ENCODE data around the gene AKR1B1. TPM values are rescaled to one million over a fixed set of nuclear protein-coding genes. Genes with fewer than 3 reads are reported as not detected.

Gene AKR1B1
- total RNA-seq, 4 donors from 2014 or later, result 10.8 to 69.3 (median 40.8) TPM

DNA sequence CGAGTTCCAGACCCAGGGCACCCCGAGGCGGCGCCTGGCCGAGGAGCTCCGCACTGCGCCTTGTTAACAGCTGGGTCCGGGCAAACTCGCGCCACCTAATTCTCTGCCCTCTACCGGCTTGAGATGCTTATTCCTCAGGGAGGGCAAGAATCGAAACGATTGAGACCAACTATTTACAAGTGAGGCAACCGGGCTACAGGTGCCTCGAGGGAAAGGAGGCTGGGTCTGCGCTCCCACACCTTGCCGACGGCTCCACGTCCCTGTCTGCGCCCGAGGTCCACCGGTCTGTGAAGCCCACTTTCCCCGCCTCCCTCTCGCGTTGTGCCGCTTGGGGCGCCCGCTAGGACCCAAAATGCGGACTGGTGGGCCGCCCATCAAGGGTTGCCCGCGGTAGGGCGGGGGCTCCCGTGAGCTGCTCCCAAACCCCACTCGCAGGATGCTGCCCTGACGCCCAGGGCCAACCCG lies 527 bp downstream of the AKR1B1 start:
- TF ChIP-seq CTCF (IDR thresholded peaks at IDR 0.05) (peak in 2 of 4 experiments; percentile 9 to 31), POLR2A (IDR thresholded peaks at IDR 0.05) (no peak)
- no peaks in the 10 kb centered on the region for H3K27me3 ChIP-seq
- peak overlapping the region; percentile 84 to 91 for H3K27ac ChIP-seq
- no peaks in the 10 kb centered on the region for H3K9me3 ChIP-seq
- intact Hi-C loops (cut with DNase I; ENCODE audit: low total_unique reads), result no loop called here
- peaks cover 0 to 3% of the 10 kb centered on the region in 2 donors for H3K4me1 ChIP-seq
- no peaks in the 10 kb centered on the region for H3K36me3 ChIP-seq
- DNase-seq, result peak; percentile 40 to 53
- peak overlapping the region; percentile 69 to 77 for H3K4me3 ChIP-seq

GRCh38 chr7:134457210-134457609 lies 1.7 kb downstream of the AKR1B1 start:
- TF ChIP-seq POLR2A (IDR thresholded peaks at IDR 0.05), result no peak
- no peak for TF ChIP-seq CTCF (IDR thresholded peaks at IDR 0.05)
- Histone ChIP-seq H3K27ac (no peak overlapping the region), H3K4me3 (no peak overlapping the region), H3K9me3 (no peaks in the 10 kb centered on the region), H3K27me3 (no peaks in the 10 kb centered on the region), H3K4me1 (peaks cover 0 to 3% of the 10 kb centered on the region in 2 donors), H3K36me3 (no peaks in the 10 kb centered on the region)
- DNase-seq, result no peak
- intact Hi-C loops (cut with DNase I; ENCODE audit: low total_unique reads), result no loop called here

- intact Hi-C loops (cut with DNase I; ENCODE audit: low total_unique reads), result no loop called here
- no peak for TF ChIP-seq CTCF (IDR thresholded peaks at IDR 0.05)
- TF ChIP-seq POLR2A (IDR thresholded peaks at IDR 0.05), result no peak
- H3K27ac ChIP-seq, result no peak overlapping the region
- no peaks in the 10 kb centered on the region for H3K4me1 ChIP-seq
- no peak for DNase-seq
- no peaks in the 10 kb centered on the region for H3K27me3 ChIP-seq
- no peak overlapping the region for H3K4me3 ChIP-seq
- no peaks in the 10 kb centered on the region for H3K9me3 ChIP-seq
- no peaks in the 10 kb centered on the region for H3K36me3 ChIP-seq
Measured at GRCh38 chr7:134454277-134454676, 4.6 kb downstream of the AKR1B1 start.

- TF ChIP-seq CTCF (IDR thresholded peaks at IDR 0.05), result no peak
- no peak for TF ChIP-seq POLR2A (IDR thresholded peaks at IDR 0.05)
- intact Hi-C loops (cut with DNase I; ENCODE audit: low total_unique reads), result no loop called here
- H3K9me3 ChIP-seq, result no peaks in the 10 kb centered on the region
- DNase-seq, result no peak
- no peak overlapping the region for H3K4me3 ChIP-seq
- H3K27ac ChIP-seq, result no peak overlapping the region
- H3K4me1 ChIP-seq, result no peaks in the 10 kb centered on the region
- no peaks in the 10 kb centered on the region for H3K36me3 ChIP-seq
- no peaks in the 10 kb centered on the region for H3K27me3 ChIP-seq
Measured at GRCh38 chr7:134453518-134453917, 5.4 kb downstream of the AKR1B1 start.

GRCh38 chr7:134452991-134453473 lies 5.9 kb downstream of the AKR1B1 start:
- intact Hi-C loops (cut with DNase I; ENCODE audit: low total_unique reads), result no loop called here
- Histone ChIP-seq H3K27ac (no peak overlapping the region), H3K4me3 (no peak overlapping the region), H3K4me1 (no peaks in the 10 kb centered on the region), H3K9me3 (no peaks in the 10 kb centered on the region), H3K36me3 (no peaks in the 10 kb centered on the region), H3K27me3 (no peaks in the 10 kb centered on the region)
- TF ChIP-seq CTCF (IDR thresholded peaks at IDR 0.05), result no peak
- TF ChIP-seq POLR2A (IDR thresholded peaks at IDR 0.05), result no peak
- no peak for DNase-seq
